ENCODE data around the gene OR51B2.

DNA sequence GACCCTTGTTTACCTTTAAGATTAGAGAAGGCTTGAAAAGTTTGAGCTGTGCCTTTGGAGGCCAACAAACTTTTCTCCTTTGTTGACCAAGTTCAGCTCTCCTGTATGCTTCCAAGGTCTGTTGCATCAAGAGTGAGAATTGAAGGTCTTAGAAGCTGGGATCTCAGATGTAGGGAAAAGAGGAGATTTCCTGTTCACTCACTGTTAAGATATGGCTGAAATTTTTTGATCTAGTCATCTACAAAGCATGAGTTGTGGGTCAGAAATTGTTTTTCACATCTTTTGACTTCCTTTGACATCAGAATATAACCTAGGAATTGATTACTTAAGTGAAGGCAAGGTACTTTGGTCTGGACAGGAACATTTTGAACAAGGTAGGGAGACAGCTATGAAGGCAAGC lies 34.4 kb downstream of the OR51B2 start:
- TF ChIP-seq CTCF (IDR thresholded peaks at IDR 0.05; ENCODE audit: insufficient read depth, low read length) = no peak
- TF ChIP-seq POLR2AphosphoS5 (IDR thresholded peaks at IDR 0.05; ENCODE audit: low read depth) = no peak
- no peak for TF ChIP-seq GABPA (IDR thresholded peaks at IDR 0.05; ENCODE audit: low read depth)
- no peak for TF ChIP-seq REST (IDR thresholded peaks at IDR 0.05; ENCODE audit: insufficient replicate concordance, low read depth)
